ENCODE results near the gene MAPK1. TPM values are rescaled to one million over a fixed set of nuclear protein-coding genes. Genes with fewer than 3 reads are reported as not detected.
"Not testable (repeated sequence)": the region's sequence is repeated elsewhere in the genome, so short reads cannot be mapped to it uniquely, and the experiment has no call there.

Gene MAPK1
- total RNA-seq, 1 donor from 2014 or later = 149 TPM

- H3K9me3 Mint-ChIP-seq = no peaks in the 10 kb centered on the region
- no peak for TF ChIP-seq CTCF (IDR thresholded peaks at IDR 0.05)
- ATAC-seq (ENCODE audit: low read depth) (no peak), DNase-seq (no peak)
- H3K4me3 Mint-ChIP-seq = no peak overlapping the region
- intact Hi-C loops (cut with micrococcal nuclease) = no loop called here
- no peaks in the 10 kb centered on the region for H3K27me3 Mint-ChIP-seq
- POLR2A ChIA-PET = no interaction called here
- CTCF ChIA-PET = no interaction called here
- H3K4me1 Mint-ChIP-seq = peaks cover 89% of the 10 kb centered on the region
- peaks cover 29% of the 10 kb centered on the region for H3K36me3 Mint-ChIP-seq (ENCODE audit: low read depth)
- H3K27ac Mint-ChIP-seq = no peak overlapping the region
Observed at GRCh38 chr22:21856197-21856596, 11.2 kb downstream of the MAPK1 start.

- no peak for DNase-seq
- Mint-ChIP-seq H3K9me3 (no peaks in the 10 kb centered on the region), H3K4me3 (no peak overlapping the region), H3K27ac (no peak overlapping the region), H3K36me3 (ENCODE audit: low read depth) (peaks cover 30% of the 10 kb centered on the region), H3K4me1 (peaks cover 89% of the 10 kb centered on the region), H3K27me3 (no peaks in the 10 kb centered on the region)
- intact Hi-C loops (cut with micrococcal nuclease) = no loop called here
- no peak for TF ChIP-seq CTCF (IDR thresholded peaks at IDR 0.05)
- ChIA-PET POLR2A (interaction anchor here (0.6 kb wide), 1 partner anchor 36 kb away, joined by 3 read pairs; no protein-coding TSS in a partner anchor), CTCF (no interaction called here)
- no peak for ATAC-seq (ENCODE audit: low read depth)
Observed at GRCh38 chr22:21855676-21856075, 11.8 kb downstream of the MAPK1 start.

- Mint-ChIP-seq H3K27ac (no peak overlapping the region), H3K4me1 (peaks cover 76% of the 10 kb centered on the region), H3K9me3 (no peaks in the 10 kb centered on the region), H3K36me3 (ENCODE audit: low read depth) (peaks cover 25% of the 10 kb centered on the region), H3K4me3 (no peak overlapping the region), H3K27me3 (no peaks in the 10 kb centered on the region)
- intact Hi-C loops (cut with micrococcal nuclease) = no loop called here
- CTCF ChIA-PET = no interaction called here
- DNase-seq = no peak
- TF ChIP-seq CTCF (IDR thresholded peaks at IDR 0.05) = no peak
- ATAC-seq (ENCODE audit: low read depth) = no peak
- POLR2A ChIA-PET = interaction anchor here (0.6 to 1.1 kb wide), 2 partner anchors 13 to 26 kb away, joined by 3 to 4 read pairs; no protein-coding TSS in a partner anchor
Observed at GRCh38 chr22:21850660-21851059, 16.8 kb downstream of the MAPK1 start.

- H3K9me3 Mint-ChIP-seq = no peaks in the 10 kb centered on the region
- H3K4me3 Mint-ChIP-seq = no peak overlapping the region
- peaks cover 29% of the 10 kb centered on the region for H3K36me3 Mint-ChIP-seq (ENCODE audit: low read depth)
- no peak for TF ChIP-seq CTCF (IDR thresholded peaks at IDR 0.05)
- H3K27ac Mint-ChIP-seq = no peak overlapping the region
- no peak for ATAC-seq (ENCODE audit: low read depth)
- peaks cover 72% of the 10 kb centered on the region for H3K4me1 Mint-ChIP-seq
- intact Hi-C loops (cut with micrococcal nuclease) = no loop called here
- no peaks in the 10 kb centered on the region for H3K27me3 Mint-ChIP-seq
- no peak for DNase-seq
- CTCF ChIA-PET = interaction anchor here (0.5 kb wide), 1 partner anchor 913 kb away, joined by 3 read pairs; no protein-coding TSS in a partner anchor
- POLR2A ChIA-PET = no interaction called here
Observed at GRCh38 chr22:21849489-21849888, 18.0 kb downstream of the MAPK1 start.

- H3K27me3 Mint-ChIP-seq; CTCF ChIA-PET; POLR2A ChIA-PET; DNase-seq; intact Hi-C loops (cut with micrococcal nuclease); H3K4me3 Mint-ChIP-seq; H3K27ac Mint-ChIP-seq; H3K9me3 Mint-ChIP-seq; ATAC-seq (ENCODE audit: low read depth): not testable (repeated sequence)
- peaks cover 27% of the 10 kb centered on the region for H3K36me3 Mint-ChIP-seq (ENCODE audit: low read depth)
- H3K4me1 Mint-ChIP-seq = peaks cover 67% of the 10 kb centered on the region
Observed at GRCh38 chr22:21848057-21848456, 19.4 kb downstream of the MAPK1 start.
